Neural crest cell (in vitro differentiated cells): ENCODE measurements around the gene MIER2. TPM values are rescaled to one million over a fixed set of nuclear protein-coding genes. Genes with fewer than 3 reads are reported as not detected.
"Not testable (repeated sequence)": the region's sequence is repeated elsewhere in the genome, so short reads cannot be mapped to it uniquely, and the experiment has no call there.

Source experiments
- DNase-seq: peaks from one replicate; pipeline ENCODE4 v3.0.0; 2021; ENCODE audit warnings: low read depth, mixed read lengths, low spot score
- H3K27ac Mint-ChIP-seq: one replicate; pipeline ENCODE4 v1.8.0; 2021; ENCODE audit warnings: mild to moderate bottlenecking, mixed read lengths; ENCODE audit not compliant: unreplicated experiment
- H3K27me3 Mint-ChIP-seq: 2 replicates; pipeline ENCODE4 v1.8.0; 2021; ENCODE audit warnings: low read depth, mild to moderate bottlenecking, mixed read lengths
- H3K36me3 Mint-ChIP-seq: 2 replicates; pipeline ENCODE4 v1.8.0; 2021; ENCODE audit warnings: low read depth, mild to moderate bottlenecking, mixed read lengths
- H3K4me1 Mint-ChIP-seq: 2 replicates; pipeline ENCODE4 v1.8.0; 2021; ENCODE audit warnings: mixed read lengths
- H3K4me3 Mint-ChIP-seq: one replicate; pipeline ENCODE4 v1.8.0; 2021; ENCODE audit warnings: mild to moderate bottlenecking, mixed read lengths
- H3K9me3 Mint-ChIP-seq: 2 replicates; pipeline ENCODE4 v1.8.0; 2021; ENCODE audit warnings: mixed read lengths
- CTCF ChIP-seq: fragments of 200-600 bp; sonication (generic); conservative IDR thresholded peaks from 2 replicates; pipeline ENCODE4 v1.5.0; 2021; ENCODE audit warnings: antibody characterized with exemption, mild to moderate bottlenecking
- total RNA-seq: library from RNA; stranded (reverse); gene quantifications from 2 replicates; pipeline ENCODE4 v1.2.1, GENCODE V29; 2021

The MIER2 gene
- total RNA-seq, 1 donor from 2014 or later, result 45.8 TPM

GRCh38 chr19:384799-385169, 40.2 kb upstream of the MIER2 start:
- TF ChIP-seq CTCF, result no peak
- Mint-ChIP-seq H3K27me3 (peaks cover 7% of the 10 kb centered on the region), H3K4me3 (no peak overlapping the region), H3K36me3 (no peaks in the 10 kb centered on the region), H3K27ac (no peak overlapping the region), H3K4me1 (peaks cover 31% of the 10 kb centered on the region), H3K9me3 (peaks cover 3% of the 10 kb centered on the region)
- no peak for DNase-seq

- peak; percentile 51 for DNase-seq
These were observed 39.6 kb upstream of the MIER2 start for GRCh38 chr19:383922-384798.

GRCh38 chr19:383040-383439, 38.4 kb upstream of the MIER2 start:
- no peak for TF ChIP-seq CTCF
- H3K36me3 Mint-ChIP-seq, result no peaks in the 10 kb centered on the region
- peaks cover 3% of the 10 kb centered on the region for H3K9me3 Mint-ChIP-seq
- no peak overlapping the region for H3K27ac Mint-ChIP-seq
- H3K4me3 Mint-ChIP-seq, result no peak overlapping the region
- H3K4me1 Mint-ChIP-seq, result peaks cover 31% of the 10 kb centered on the region
- DNase-seq, result no peak
- peaks cover 7% of the 10 kb centered on the region for H3K27me3 Mint-ChIP-seq

More at GRCh38 chr19:383922-384798, 39.6 kb upstream of the MIER2 start:
- Mint-ChIP-seq H3K9me3 (peaks cover 3% of the 10 kb centered on the region), H3K36me3 (no peaks in the 10 kb centered on the region), H3K4me3 (peak overlapping the region; percentile 22), H3K27me3 (peaks cover 7% of the 10 kb centered on the region), H3K4me1 (peaks cover 31% of the 10 kb centered on the region), H3K27ac (no peak overlapping the region)
- TF ChIP-seq CTCF, result peak; percentile 67

GRCh38 chr19:382578-382977, 38.0 kb upstream of the MIER2 start:
- H3K27me3 Mint-ChIP-seq, H3K9me3 Mint-ChIP-seq, H3K27ac Mint-ChIP-seq, H3K36me3 Mint-ChIP-seq, H3K4me3 Mint-ChIP-seq, DNase-seq: not testable (repeated sequence)
- peaks cover 31% of the 10 kb centered on the region for H3K4me1 Mint-ChIP-seq

GRCh38 chr19:381901-382300, 37.3 kb upstream of the MIER2 start:
- not testable (repeated sequence) for H3K9me3 Mint-ChIP-seq, DNase-seq, H3K27me3 Mint-ChIP-seq, H3K4me3 Mint-ChIP-seq, H3K27ac Mint-ChIP-seq, H3K36me3 Mint-ChIP-seq
- H3K4me1 Mint-ChIP-seq, result peaks cover 31% of the 10 kb centered on the region

- DNase-seq, H3K27me3 Mint-ChIP-seq, H3K4me3 Mint-ChIP-seq, H3K36me3 Mint-ChIP-seq, H3K9me3 Mint-ChIP-seq, H3K27ac Mint-ChIP-seq: not testable (repeated sequence)
- H3K4me1 Mint-ChIP-seq, result peaks cover 19% of the 10 kb centered on the region
These were observed 36.1 kb upstream of the MIER2 start for GRCh38 chr19:380618-381219.

- Mint-ChIP-seq H3K36me3 (no peaks in the 10 kb centered on the region), H3K27ac (no peak overlapping the region), H3K9me3 (peaks cover 3% of the 10 kb centered on the region), H3K4me1 (peaks cover 15% of the 10 kb centered on the region), H3K4me3 (no peak overlapping the region), H3K27me3 (peaks cover 5% of the 10 kb centered on the region)
- TF ChIP-seq CTCF, result no peak
- no peak for DNase-seq
These were observed 35.2 kb upstream of the MIER2 start for GRCh38 chr19:379796-380195.
